Ascending aorta (tissue), 2 donors: ENCODE data around the gene DYNLRB1. TPM values are rescaled to one million over a fixed set of nuclear protein-coding genes. Genes with fewer than 3 reads are reported as not detected.

Source experiments
- DNase-seq, 2 donors: peaks; one replicate each; pipeline ENCODE4 v3.0.0-alpha.2; 2019; ENCODE audit warnings: low spot score in 2 of 2
- H3K27ac ChIP-seq, 2 donors: fragments of 200-600 bp; sonication (generic); one replicate each; pipeline ENCODE4 v1.5.1; 2016 to 2017; ENCODE audit warnings: mild to moderate bottlenecking in 1 of 2
- H3K27me3 ChIP-seq: fragments of 200-600 bp; sonication (generic); one replicate; pipeline ENCODE4 v1.5.1; 2017
- H3K36me3 ChIP-seq, 2 donors: fragments of 200-600 bp; sonication (generic); one replicate each; pipeline ENCODE4 v1.5.1; 2016
- H3K4me1 ChIP-seq, 2 donors: fragments of 200-600 bp; sonication (generic); one replicate each; pipeline ENCODE4 v1.5.1; 2016 to 2017; ENCODE audit warnings: mild to moderate bottlenecking in 1 of 2
- H3K4me3 ChIP-seq, 2 donors: fragments of 200-600 bp; sonication (generic); one replicate each; pipeline ENCODE4 v1.5.1; 2016 to 2017; ENCODE audit warnings: mild to moderate bottlenecking in 1 of 2
- H3K9me3 ChIP-seq, 2 donors: fragments of 200-600 bp; sonication (generic); one replicate each; pipeline ENCODE4 v1.5.1; 2016
- CTCF ChIP-seq, 3 experiments: fragments of 200-600 bp in 2 of 3; fragments of 450-650 bp in 1 of 3; sonication (generic) in 2 of 3; IDR thresholded peaks; one replicate each; pipeline ENCODE4 v1.5.1; 2016 to 2019; ENCODE audit warnings: antibody characterized with exemption in 3 of 3, mild to moderate bottlenecking in 1 of 3, moderate library complexity in 1 of 3
- intact Hi-C: fragments of 100-400 bp; cut with DNase I; formaldehyde crosslinking; loops from one replicate; pipeline ENCODE4 v1.15.1; 2023
- total RNA-seq: library from RNA; depleted of rRNA; stranded (reverse); fragments of >200 nt; gene quantifications from one replicate; pipeline ENCODE4 v1.1.0, GENCODE V29; 2016

The DYNLRB1 gene
- total RNA-seq, 1 donor from 2014 or later = 148 TPM

- H3K27ac ChIP-seq = peak overlapping the region; percentile 12 to 26
- H3K27me3 ChIP-seq = no peaks in the 10 kb centered on the region
- no peak for DNase-seq
- H3K9me3 ChIP-seq = no peaks in the 10 kb centered on the region
- TF ChIP-seq CTCF (IDR thresholded peaks at IDR 0.05) = no peak
- H3K36me3 ChIP-seq = peaks cover 0 to under 1% of the 10 kb centered on the region in 2 donors
- intact Hi-C loops = no loop called here
- H3K4me1 ChIP-seq = peaks cover 7% of the 10 kb centered on the region in 2 donors
- no peak overlapping the region for H3K4me3 ChIP-seq
Observed at GRCh38 chr20:34561661-34562060, 45.4 kb downstream of the DYNLRB1 start.

- intact Hi-C loops = no loop called here
- no peak overlapping the region for H3K27ac ChIP-seq
- peaks cover 0 to 3% of the 10 kb centered on the region in 2 donors for H3K36me3 ChIP-seq
- DNase-seq = no peak
- peak in 1 of 3 experiments; percentile 28 for TF ChIP-seq CTCF (IDR thresholded peaks at IDR 0.05)
- no peak overlapping the region for H3K4me3 ChIP-seq
- no peaks in the 10 kb centered on the region for H3K9me3 ChIP-seq
- H3K27me3 ChIP-seq = no peaks in the 10 kb centered on the region
- peaks cover 5 to 7% of the 10 kb centered on the region in 2 donors for H3K4me1 ChIP-seq
Observed at GRCh38 chr20:34562641-34563040, 46.4 kb downstream of the DYNLRB1 start.

- Histone ChIP-seq H3K36me3 (peaks cover 0 to 3% of the 10 kb centered on the region in 2 donors), H3K27me3 (no peaks in the 10 kb centered on the region), H3K9me3 (no peaks in the 10 kb centered on the region), H3K4me3 (no peak overlapping the region), H3K27ac (no peak overlapping the region), H3K4me1 (no peaks in the 10 kb centered on the region)
- intact Hi-C loops = no loop called here
- no peak for TF ChIP-seq CTCF (IDR thresholded peaks at IDR 0.05)
- DNase-seq = no peak
Observed at GRCh38 chr20:34564833-34565232, 48.6 kb downstream of the DYNLRB1 start.

- DNase-seq = no peak
- no peaks in the 10 kb centered on the region for H3K4me1 ChIP-seq
- no peak overlapping the region for H3K27ac ChIP-seq
- H3K4me3 ChIP-seq = no peak overlapping the region
- H3K9me3 ChIP-seq = no peaks in the 10 kb centered on the region
- intact Hi-C loops = no loop called here
- TF ChIP-seq CTCF (IDR thresholded peaks at IDR 0.05) = no peak
- peaks cover 0 to 10% of the 10 kb centered on the region in 2 donors for H3K36me3 ChIP-seq
- no peaks in the 10 kb centered on the region for H3K27me3 ChIP-seq
Observed at GRCh38 chr20:34566978-34567891, 51.0 kb downstream of the DYNLRB1 start.

GRCh38 chr20:34567892-34568865, 52.0 kb downstream of the DYNLRB1 start:
- TF ChIP-seq CTCF (IDR thresholded peaks at IDR 0.05) = no peak
- Histone ChIP-seq H3K4me1 (no peaks in the 10 kb centered on the region), H3K27ac (no peak overlapping the region), H3K9me3 (no peaks in the 10 kb centered on the region), H3K27me3 (no peaks in the 10 kb centered on the region), H3K4me3 (no peak overlapping the region), H3K36me3 (peaks cover under 1 to 10% of the 10 kb centered on the region in 2 donors)
- DNase-seq = no peak
- intact Hi-C loops = no loop called here
